Fibroblast of upper back skin (primary cell): Measurements from ENCODE around the gene MAPK6.
"Not testable (repeated sequence)": the region's sequence is repeated elsewhere in the genome, so short reads cannot be mapped to it uniquely, and the experiment has no call there.

Experiments
- DNase-seq: peaks from one replicate; pipeline ENCODE4 v3.0.0-alpha.2; 2013

The MAPK6 gene

GRCh38 chr15:52018693-52019393 lies at the start of gene MAPK6:
Gene MAPK6 (plus strand): TSS chr15:52019219. CDS start chr15:52046461, 27,242 bp downstream.
- DNase-seq = peak; percentile 91

DNA sequence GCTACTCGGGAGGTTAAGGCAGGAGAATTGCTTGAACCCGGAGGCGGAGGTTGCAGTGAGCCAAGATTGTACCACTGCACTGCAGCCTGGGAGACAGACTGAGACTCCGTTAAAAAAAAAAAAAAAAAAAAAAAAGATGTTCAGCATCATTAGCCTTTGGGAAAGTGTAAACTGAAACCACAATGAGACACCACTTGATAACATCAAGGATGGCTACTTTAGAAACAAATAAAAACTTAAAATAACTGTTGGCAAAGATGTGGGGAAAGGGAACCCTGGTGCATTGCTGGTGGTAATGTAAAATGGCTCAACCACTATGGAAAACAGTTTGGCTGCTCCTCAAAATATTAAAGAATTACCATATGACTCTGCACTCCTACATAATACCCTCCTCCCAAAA lies 49.3 kb upstream of the MAPK6 start:
- DNase-seq = no peak

GRCh38 chr15:51970132-51970817 lies 48.7 kb upstream of the MAPK6 start:
- DNase-seq = no peak

DNA sequence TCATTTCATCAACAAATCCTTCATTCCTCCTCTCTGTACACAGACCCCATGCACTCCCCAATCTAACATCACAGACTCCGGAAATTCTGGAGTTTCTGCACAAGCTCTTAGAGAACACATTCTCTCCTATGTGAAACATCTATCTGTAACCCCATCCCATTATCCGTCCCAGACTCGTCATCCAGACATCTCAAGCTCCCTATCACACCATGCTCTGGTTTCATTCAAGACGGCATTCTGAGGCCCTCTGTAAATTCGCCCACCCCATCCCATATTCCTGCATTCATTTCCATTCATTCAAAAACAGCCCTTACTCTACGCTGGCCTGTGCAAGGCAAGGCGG lies 48.0 kb upstream of the MAPK6 start:
- DNase-seq = no peak

- peak; percentile 97 for DNase-seq
These were observed 47.5 kb upstream of the MAPK6 start, which contains the start of gene LEO1 for GRCh38 chr15:51971375-51972133. Gene LEO1 (minus strand): TSS chr15:51971778. CDS start chr15:51971745, 33 bp downstream.

GRCh38 chr15:51973220-51973619 lies 45.8 kb upstream of the MAPK6 start:
- DNase-seq = no peak

DNA sequence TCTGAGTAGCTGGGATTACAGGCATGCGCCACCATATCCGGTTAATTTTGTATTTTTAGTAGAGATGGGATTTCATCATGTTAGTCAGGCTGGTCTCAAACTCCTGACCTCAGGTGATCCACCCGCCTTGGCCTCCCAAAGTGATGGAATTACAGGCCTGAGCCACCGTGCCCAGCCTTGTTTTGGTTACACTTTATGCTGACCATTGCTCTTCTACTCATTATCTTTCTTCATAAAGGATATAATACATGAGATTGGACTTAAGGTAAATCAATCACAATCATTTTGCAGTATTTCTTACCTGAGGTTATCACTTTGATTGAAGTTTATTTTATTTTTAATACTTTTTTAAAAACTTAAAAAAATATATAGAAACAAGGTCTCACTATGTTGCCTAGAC lies 45.2 kb upstream of the MAPK6 start:
- no peak for DNase-seq

DNA sequence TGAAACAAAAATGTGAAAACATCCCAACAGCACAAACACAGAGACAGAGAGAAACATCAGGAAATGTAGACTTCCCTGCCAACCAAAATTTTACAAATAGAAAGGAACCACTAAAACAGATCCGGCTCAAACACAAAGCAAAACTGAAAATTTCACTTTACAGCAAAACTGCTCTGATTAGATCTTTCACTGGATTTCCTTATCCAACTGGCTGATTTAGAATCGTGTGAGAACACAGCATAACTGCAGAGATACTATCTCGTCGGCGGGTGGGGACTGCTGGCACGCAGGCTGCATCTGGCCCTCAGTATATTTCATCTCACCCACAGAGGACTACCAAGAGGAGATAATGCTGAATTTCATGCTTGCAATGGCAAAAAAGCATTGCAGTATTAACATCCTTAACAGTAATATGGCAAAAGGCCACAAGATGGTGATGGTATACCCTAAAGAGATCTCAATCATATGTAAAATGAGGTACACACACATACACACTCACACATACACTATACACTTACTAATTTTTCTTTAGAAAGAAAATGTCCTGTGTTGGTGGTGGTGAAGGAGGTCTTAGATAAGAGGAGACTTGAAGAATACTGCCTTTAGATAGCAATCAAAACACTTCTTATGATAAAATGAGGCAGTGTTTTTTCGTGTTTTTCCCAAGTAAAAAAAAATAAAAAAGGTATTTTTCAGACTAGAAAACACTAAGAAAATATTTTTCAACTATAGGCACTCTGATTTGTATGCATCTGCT lies 36.8 kb upstream of the MAPK6 start:
- peak; percentile 84 for DNase-seq

- DNase-seq = no peak
These were observed 36.3 kb upstream of the MAPK6 start for GRCh38 chr15:51982770-51983103.

DNA sequence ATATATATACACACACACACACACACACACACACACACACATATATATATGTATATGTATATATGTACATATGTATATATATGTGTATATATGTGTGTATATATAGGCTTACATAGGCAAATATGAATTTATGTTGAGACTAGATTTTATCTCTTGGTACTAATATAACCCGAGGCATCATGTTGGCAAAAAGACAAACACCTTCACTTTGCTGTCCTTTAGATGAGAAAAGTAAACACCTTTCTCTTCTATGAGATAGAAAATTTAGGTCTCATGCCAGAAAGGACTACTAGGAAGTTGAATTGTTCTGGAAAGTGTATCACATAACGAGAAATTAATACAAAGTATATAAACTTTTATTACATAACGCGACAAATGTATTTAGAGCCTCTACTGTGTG lies 27.9 kb upstream of the MAPK6 start:
- DNase-seq = no peak

GRCh38 chr15:51992953-51993352 lies 26.1 kb upstream of the MAPK6 start:
- no peak for DNase-seq

GRCh38 chr15:52002351-52002750 lies 16.7 kb upstream of the MAPK6 start:
- no peak for DNase-seq

- not testable (repeated sequence) for DNase-seq
These were observed 15.9 kb upstream of the MAPK6 start for GRCh38 chr15:52003089-52003488.

DNA sequence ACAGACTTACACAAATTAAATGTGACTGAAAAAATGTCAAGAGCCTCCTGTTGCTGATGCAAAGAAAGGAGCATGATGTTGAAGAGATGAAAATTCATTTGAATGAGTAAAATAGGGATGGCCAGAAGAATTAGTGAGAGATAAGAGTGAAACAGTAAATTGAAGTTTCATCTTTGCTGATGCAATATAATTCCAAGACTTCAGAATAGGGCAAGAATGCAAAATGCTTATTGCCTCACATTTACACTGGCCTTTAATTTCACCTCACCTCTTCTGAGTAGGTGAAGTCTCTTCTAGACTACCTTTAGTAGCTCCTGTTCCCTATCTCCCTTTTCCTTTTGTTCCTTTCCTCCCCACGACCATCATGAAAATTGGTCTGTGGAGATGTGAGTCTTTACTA lies 15.3 kb upstream of the MAPK6 start:
- DNase-seq = no peak

DNA sequence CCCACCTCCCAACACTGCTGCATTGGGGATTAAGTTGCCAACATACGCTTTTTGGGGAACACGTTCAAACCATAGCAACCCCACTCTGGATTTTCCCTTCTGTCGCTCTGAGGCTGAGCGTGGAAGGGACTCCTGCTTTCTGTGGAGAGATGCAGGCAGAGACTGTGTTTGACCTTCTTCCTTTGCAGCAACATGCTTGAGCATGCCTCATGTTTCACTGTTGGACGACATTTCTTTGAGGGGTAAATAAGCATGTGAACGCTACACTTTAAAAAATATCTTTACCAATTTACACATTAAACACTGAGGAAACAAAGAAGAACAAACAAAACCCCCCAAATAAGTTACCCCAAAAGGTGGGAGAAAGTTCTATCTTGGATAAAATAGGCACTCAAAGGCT lies 14.2 kb upstream of the MAPK6 start:
- no peak for DNase-seq

DNA sequence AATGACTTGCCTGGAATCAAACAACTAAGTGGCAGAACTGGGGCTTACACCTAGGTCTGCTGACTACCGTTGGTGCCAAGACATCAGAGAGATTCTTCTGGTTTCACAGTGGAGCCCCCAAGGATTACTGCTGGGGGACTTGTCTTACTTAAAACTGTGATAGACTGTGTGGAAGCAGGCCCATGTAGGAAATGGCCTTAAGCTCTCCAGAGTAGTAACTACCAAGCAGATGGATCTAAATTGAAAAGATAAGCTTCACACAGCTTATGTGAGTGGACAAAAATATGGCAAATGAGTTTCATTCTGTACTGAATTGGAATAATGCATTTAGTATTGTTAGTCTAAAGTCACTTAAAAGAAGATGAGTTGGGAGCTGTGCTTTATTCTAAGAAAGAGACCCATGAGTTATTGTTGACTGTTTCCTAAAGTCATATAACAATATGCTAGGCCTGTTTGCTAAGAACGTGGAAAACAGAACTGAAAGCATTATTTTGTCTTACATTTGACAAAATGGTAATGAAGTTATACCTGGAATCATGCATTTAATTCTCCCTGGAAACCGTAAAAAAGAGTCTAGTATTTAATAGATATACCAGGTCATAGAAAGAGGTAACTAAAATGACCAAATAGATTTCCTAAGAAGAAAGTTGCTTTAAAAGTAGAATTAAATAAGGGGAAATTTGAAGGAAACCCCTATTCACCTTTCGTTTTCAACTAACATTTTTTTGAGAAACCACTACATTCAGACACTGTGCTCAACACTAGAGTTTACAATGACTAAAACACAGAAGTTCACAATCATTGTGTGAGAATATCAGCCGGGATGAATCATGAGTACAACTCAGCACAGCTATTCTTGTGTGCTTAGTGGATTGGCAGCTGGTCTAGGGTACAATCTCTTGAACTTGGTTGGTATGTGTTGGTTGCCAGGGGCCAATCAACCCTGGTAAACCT lies 13.0 kb upstream of the MAPK6 start:
- DNase-seq = peak; percentile 39

GRCh38 chr15:52006702-52007340 lies 12.2 kb upstream of the MAPK6 start:
- no peak for DNase-seq

DNA sequence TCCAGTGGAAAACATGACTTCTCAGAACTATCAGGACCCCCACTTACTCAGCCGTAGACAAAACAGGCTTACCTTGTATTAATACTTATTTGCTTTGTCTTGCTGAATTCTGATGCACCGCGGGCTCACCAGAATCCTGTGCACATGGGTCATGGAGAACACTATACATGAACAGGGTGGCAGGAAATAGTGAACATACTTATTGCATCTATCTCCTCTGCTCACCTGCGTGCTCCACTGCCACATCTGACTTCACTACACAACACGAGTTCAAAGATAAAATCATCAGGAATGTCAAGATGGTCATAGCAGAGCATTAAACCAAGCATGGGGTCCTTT lies 10.7 kb upstream of the MAPK6 start:
- no peak for DNase-seq

- no peak for DNase-seq
These were observed 10.2 kb upstream of the MAPK6 start for GRCh38 chr15:52008698-52009434.

GRCh38 chr15:52010633-52011595 lies 8.1 kb upstream of the MAPK6 start:
- peak; percentile 74 for DNase-seq
